ENCODE data around the gene CCDC88C.

- TF ChIP-seq CTCF (IDR thresholded peaks at IDR 0.05), result no peak
- no peak for TF ChIP-seq POLR2AphosphoS5 (IDR thresholded peaks at IDR 0.05)
- no peak for TF ChIP-seq POLR2A (IDR thresholded peaks at IDR 0.05)
Measured at GRCh38 chr14:91349481-91350074, 68.0 kb downstream of the CCDC88C start.

Data from prostate gland (tissue), 2 donors.